H1 (cell line): Measurements from ENCODE around the gene TAF8. TPM values are rescaled to one million over a fixed set of nuclear protein-coding genes. Genes with fewer than 3 reads are reported as not detected.

Experiments used
- POLR2AphosphoS5 ChIP-seq: IDR thresholded peaks from 2 replicates; pipeline ENCODE4 v1.6.1; 2011; ENCODE audit warnings: low read depth, low read length
- RFX5 ChIP-seq: IDR thresholded peaks from 2 replicates; pipeline ENCODE4 v1.6.1; 2011; ENCODE audit warnings: low read depth, low read length, improper control_type of control experiment, borderline replicate concordance
- SIX5 ChIP-seq: IDR thresholded peaks from 2 replicates; pipeline ENCODE4 v1.6.1; 2011; ENCODE audit warnings: mild to moderate bottlenecking, low read depth, low read length
- polyA plus RNA-seq, 7 experiments: library from polyadenylated mRNA; depleted of rRNA in 3 of 7; stranded (reverse) in 5 of 7; unstranded in 2 of 7; fragments of >200 nt in 5 of 7; fragments of 200-250 nt in 2 of 7; gene quantifications; 1 replicate in 5 of 7; 2 replicates in 1 of 7; 4 replicates in 1 of 7; pipeline versions ENCODE4 v1.2.1 to v1.2.3, GENCODE V29; 2011 to 2013; ENCODE audit warnings: missing spikeins in 2 of 7, mixed read lengths in 2 of 7
- total RNA-seq: library from RNA; stranded (reverse); fragmentation: NEBNext Ultra II Directional; extraction: Animal tissue kit (Norgen Biotek cat#: 25700); gene quantifications from 2 replicates; pipeline ENCODE4 v1.2.1, GENCODE V29; 2021

TAF8 gene
- total and polyA plus RNA-seq, 2 of the 8 experiments (the other 6 are each of a cell fraction or from before 2014, with no cell fraction given) = 32.2 to 34.0 TPM

DNA sequence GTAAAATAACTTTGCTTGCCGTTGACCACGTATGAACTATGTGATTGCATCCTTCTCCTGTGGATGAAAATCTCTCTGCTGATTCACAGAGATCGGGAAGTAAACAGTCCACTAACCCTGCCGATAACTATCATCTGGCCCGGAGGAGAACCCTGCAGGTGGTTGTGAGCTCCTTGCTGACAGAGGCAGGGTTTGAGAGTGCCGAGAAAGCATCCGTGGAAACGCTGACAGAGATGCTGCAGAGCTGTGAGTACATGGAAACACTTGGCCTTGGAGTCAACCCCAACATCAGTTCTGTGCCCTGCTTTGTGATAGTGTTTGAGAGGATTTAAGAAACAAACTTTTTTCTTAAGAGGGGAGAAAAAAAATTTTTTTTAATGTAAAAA lies 937 bp downstream of the TAF8 start (continued):
- TF ChIP-seq POLR2AphosphoS5 (no peak), SIX5 (no peak), RFX5 (no peak)
